G401 (cell line): ENCODE measurements around the gene E2F8. TPM values are rescaled to one million over a fixed set of nuclear protein-coding genes. Genes with fewer than 3 reads are reported as not detected.

Source experiments
- DNase-seq: peaks from one replicate; pipeline ENCODE4 v3.0.0-alpha.2; 2015; ENCODE audit warnings: low spot score
- in situ Hi-C: cut with HindIII; loops from 2 replicates; pipeline ENCODE4 v1.10.0; 2016; ENCODE audit warnings: low sequenced_read_pairs, mixed read lengths
- total RNA-seq: library from RNA; depleted of rRNA; stranded (reverse); fragments of >200 nt; shearing (Covaris generic); gene quantifications from 2 replicates; pipeline ENCODE4 v1.2.3, GENCODE V29; 2014; rRNA removed

E2F8 gene
- total RNA-seq, 1 experiment from 2014 or later, result 4.5 TPM

DNA sequence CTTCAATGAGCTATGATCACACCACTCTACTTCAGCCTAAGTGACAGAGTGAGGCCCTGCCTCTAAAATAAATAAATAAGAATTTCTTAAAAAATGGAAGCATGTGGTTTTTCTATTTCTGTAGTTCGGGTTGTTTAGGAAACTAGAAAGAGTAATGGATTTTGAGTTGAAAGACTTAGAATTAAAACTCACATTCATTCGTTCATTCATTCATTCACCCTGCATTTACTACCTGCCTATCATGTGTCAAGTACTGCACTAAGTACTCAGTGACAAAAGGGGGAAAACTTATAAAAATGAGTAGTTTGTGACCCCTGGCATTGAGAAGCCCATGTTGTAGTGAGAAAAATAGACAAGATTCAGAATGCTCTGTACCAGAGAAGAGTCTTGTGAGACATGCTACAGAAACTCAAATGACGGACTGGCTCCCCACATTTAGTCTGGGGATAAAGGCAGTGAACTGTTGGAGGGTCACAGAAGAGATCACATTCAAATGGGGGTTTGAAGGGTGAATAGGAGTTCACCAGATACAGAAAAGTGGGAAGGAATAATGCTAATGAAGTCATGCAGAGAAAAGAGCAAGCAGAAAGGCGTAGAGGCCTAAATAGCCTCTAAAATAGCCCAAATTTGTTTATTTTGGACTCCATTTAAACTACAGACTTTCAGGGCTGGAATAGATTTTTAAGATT lies 46.0 kb downstream of the E2F8 start:
- DNase-seq, result no peak
- in situ Hi-C loops, result no loop called here

DNA sequence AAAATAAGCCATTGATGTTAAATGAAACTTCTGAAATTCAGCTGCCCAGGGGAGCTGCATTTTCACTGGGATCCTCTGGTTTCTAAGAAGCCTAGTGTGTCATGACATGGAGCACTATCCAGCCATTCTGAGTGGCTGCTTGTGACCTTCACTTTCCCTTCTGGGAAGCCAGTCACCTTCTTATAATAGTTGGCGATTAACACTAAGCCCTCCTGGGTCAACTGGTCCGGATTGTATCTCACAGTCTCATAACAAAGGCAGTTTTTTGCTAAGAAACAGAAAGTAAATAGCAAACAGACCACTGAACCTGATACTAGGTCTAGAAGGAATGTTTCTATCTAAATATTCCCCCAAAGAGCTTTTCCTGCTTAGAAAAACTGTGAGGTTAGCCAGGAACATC lies 46.8 kb downstream of the E2F8 start:
- in situ Hi-C loops, result no loop called here
- DNase-seq, result no peak

DNA sequence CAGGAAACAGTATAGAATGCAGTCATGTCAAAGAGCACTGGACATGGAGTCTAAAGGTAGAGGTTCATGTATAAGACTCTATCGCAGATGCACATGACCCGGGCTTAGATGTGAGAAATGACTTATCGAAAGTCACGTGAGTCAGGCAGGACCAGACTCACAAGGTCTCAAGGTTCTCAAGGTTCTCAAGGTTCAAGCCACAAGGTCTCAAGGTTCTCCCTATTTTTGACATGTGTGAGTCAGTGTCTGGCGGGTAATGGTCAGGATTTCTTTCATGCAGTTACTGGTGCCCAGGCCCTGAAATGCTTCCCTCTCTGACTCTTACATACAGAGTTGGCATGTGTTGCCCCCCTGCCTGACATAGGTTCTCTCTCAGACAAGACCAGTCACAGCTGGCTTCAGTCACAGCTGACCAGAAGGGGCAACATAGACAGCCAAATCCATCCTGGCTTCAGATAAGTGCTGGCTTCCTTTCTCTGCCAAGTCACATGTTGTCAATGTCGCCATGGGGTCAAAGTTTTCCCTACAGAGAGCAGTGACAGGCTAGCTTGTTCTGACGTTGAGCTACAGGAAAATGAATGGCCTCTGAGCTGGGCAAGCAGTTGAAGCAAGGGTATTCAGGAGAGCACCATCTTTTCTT lies 49.1 kb downstream of the E2F8 start:
- DNase-seq, result no peak
- in situ Hi-C loops, result no loop called here

DNA sequence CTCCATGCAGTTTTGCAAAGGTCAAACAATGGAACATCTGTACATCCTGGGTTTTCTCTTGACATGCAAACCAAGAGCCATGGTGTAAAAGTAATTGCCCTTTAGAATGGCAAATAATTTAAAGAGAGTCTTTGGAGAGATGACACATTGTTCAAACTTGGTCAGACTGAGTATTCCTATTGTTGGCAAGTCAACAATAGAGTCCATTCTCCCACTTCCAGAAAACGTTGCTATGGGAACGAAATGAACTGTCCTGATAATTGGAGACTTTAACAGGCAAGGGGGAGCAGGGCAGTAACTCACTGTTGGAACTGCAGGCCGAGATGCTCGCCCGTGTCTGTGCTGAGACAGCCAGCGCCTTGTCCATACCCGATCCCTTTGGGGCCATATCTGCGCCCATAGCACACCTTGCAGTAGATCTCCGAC lies 52.9 kb downstream of the E2F8 start:
- no peak for DNase-seq
- in situ Hi-C loops, result no loop called here

DNA sequence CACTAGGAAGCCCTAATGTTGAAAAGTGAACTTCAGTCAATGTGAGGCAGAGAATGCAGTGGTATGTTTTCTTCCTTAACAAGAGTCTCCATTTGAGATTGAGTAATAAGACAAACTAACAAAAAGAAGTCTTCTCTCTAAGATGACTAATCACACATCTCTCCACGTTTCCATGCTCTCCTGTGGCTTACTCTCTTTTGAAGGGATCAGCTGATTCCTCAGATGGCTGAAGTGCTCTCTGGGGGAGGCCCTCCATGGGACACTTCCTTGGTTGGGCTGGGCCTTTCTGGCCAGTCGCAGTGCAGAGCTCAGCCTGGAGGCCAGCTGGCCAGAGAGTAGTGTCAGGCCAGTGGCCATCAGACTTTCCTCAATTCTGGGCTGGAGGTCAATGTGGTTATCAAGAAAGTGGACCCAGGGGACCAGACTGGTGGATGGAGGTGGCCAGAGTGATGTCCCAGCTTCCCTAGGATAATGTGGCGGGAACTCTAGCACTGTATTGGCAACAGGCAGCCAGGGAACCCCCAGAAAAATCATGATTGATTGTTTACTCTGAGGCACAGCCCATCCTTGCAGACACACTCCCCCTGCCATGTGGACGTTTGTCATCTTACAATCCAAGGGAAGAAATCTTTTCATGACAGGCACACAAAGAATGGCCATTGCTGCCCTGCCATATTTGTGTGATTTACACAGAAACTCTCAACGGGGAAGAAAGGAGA lies 53.5 kb downstream of the E2F8 start:
- DNase-seq, result no peak
- in situ Hi-C loops, result no loop called here

DNA sequence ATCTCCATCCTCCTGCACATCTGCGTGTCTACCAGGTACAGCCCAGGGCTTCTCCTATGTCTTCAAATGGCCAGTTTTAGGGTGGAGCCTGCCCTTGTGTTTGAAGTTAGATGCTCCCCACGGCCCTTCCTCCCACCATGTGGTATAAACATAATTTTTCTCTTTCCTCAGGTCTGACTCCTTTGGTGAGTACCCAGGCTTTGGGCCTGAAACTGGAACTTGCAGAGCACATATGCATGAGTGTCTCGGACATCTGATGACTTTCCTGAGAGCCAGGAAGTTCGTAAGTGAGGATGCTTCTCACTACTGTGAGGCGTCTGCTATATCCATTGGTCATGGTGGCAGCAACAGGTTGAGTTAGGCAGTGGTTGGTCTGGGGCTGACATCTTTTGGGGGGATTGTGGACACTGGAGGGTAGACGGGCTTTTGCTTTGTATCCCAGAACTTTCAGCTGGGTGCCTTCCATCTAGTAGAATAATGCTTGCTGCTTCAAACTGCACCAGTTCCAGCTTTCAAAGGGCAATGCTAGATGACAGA lies 55.2 kb downstream of the E2F8 start:
- DNase-seq, result no peak
- in situ Hi-C loops, result no loop called here

DNA sequence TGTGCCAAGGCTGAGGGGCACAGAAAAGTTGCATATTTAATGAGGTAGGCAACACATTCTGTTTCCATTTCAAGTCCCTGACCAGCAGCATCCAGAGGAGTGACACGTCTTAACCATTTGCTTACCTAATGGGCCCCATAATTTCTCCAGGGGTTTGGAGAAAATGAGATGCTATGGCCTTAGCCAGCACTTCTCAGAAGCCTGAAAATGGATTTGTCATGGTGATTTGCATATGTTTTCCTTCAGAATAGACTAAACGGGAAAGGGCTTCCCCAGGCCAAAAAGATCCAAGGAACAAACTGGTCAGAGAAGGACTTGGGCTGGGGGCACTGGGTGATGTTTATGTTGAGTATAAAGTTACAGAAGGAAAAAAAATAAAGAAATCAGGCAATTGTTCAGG lies 55.7 kb downstream of the E2F8 start:
- no peak for DNase-seq
- in situ Hi-C loops, result no loop called here

DNA sequence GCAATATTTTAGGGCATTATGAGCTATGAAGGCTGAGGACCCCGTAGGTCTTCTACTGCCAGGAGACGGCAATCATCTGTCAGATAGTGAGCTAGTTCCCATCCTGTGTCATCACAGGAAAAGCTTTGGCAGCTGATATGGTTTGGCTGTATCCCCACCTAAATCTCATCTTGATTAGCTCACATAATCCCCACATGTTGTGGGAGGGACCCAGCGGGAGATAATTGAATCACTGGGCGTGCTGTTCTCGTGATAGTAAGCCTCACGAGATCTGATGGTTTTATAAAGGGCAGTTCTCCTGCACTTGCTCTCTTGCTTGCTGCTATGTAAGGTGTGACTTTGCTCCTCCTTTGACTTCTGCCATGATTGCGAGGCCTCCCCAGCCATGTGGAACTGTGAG lies 57.1 kb downstream of the E2F8 start:
- in situ Hi-C loops, result no loop called here
- DNase-seq, result no peak

DNA sequence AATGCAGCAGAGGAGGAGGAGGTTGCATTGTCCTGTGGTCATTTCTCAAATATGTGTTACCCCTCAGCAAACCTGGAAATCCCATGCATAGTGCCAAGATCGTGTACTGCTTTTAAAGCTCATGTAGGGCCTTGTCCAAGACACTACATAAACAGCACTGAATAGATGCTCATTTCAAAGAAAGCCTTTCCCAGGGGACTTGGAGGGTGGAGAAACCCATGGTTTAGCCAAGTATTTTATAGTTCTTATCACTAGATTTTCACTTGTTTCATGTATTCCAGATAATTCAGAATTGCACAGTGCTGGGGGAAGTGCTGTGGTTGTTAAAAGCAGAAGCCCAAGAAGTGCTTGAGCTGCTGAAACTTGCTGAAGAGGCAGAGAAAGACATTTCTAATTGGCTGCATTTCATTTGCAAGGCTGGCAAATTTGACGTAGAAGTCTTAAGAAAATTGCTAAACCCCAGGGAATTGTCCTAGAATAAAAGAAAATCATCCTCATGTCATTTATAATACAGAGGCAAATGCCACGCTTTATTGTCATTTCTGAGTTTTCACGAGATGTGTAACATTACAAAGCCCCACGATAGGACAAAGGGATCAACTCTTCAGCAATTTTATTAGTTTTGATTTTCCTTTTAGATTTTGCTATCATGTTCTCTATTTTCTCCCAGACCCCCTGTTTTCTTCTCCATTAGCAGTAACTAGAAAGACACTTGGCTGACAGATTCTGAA lies 59.0 kb downstream of the E2F8 start:
- in situ Hi-C loops, result no loop called here
- DNase-seq, result no peak

DNA sequence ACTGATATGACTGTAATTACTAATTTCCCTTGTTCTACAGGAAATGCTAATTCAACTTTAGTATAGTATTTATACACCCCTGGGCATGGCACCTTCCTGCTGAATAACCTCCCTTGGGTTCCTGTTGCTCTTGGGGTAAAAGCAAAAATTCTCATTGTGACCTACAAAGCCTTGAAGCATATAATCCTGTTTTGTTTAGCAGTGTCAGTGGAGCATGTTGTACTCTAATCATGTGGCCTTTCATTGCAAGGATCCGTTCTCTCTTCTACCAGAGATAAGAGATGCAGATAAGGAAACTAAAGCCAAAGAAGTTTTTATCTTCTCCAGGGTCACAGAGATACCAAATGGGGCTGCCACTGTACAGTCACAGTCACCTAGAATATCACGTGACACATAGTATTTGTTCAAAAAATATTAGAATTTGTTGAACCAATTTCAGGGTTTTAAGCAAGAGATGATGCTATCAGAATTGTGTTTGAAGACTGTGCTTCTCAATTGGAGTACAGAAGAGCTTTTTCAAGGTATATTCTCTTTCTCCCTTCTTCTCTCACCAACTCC lies 64.0 kb downstream of the E2F8 start:
- in situ Hi-C loops, result no loop called here
- DNase-seq, result no peak

Other genes starting within 250 kb of the E2F8 start
- gene MRGPRX2, start 180.2 kb downstream of the E2F8 start, total RNA-seq, result not detected in 2 replicates
- 22.6 and 30.1 TPM in 2 replicates for gene ZDHHC13, start 123.8 kb downstream of the E2F8 start, total RNA-seq
- not detected in 2 replicates for gene CSRP3, start 39.0 kb downstream of the E2F8 start, total RNA-seq